ENCODE measurements around the gene ZNF343. TPM values are rescaled to one million over a fixed set of nuclear protein-coding genes. Genes with fewer than 3 reads are reported as not detected.
"Not testable (repeated sequence)": the region's sequence is repeated elsewhere in the genome, so short reads cannot be mapped to it uniquely, and the experiment has no call there.

Gene ZNF343
- polyA plus RNA-seq, 4 donors: 14.1 to 16.7 (median 15.0) TPM

DNA sequence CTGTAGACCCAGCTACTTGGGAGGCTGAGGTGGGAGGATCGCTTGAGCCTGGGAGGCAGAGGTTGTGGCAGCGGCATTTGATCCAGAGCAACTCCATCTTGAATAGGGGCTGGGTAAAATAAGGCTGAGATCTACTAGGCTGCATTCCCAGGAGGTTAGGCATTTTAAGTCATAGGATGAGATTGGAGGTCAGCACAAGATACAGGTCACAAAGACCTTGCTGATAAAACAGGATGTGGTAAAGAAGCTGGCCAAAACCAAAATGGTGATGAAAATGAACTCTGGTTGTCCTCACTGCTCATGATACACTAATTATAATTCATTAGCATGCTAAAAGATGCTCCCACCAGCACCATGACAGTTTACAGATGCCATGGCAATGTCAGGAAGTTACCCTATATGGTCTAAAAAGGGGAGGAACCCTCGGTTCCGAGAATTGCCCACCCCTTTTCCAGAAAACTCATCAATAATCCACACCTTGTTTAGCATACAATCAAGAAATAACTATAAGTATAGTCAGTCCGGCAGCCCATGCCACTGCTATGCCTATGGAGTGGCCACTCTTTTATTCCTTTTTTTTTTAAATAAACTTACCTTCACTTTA is 14.2 kb upstream of the ZNF343 start:
- DNase-seq (ENCODE audit: low read depth in 4 of 4, low spot score in 3 of 4): not testable (repeated sequence)

GRCh38 chr20:2521369-2522305 is 12.9 kb upstream of the ZNF343 start:
- DNase-seq (ENCODE audit: low read depth in 4 of 4, low spot score in 3 of 4): no peak

- no peak for DNase-seq (ENCODE audit: low read depth in 4 of 4, low spot score in 3 of 4)
Observed at GRCh38 chr20:2520617-2521016, 11.9 kb upstream of the ZNF343 start.

DNA sequence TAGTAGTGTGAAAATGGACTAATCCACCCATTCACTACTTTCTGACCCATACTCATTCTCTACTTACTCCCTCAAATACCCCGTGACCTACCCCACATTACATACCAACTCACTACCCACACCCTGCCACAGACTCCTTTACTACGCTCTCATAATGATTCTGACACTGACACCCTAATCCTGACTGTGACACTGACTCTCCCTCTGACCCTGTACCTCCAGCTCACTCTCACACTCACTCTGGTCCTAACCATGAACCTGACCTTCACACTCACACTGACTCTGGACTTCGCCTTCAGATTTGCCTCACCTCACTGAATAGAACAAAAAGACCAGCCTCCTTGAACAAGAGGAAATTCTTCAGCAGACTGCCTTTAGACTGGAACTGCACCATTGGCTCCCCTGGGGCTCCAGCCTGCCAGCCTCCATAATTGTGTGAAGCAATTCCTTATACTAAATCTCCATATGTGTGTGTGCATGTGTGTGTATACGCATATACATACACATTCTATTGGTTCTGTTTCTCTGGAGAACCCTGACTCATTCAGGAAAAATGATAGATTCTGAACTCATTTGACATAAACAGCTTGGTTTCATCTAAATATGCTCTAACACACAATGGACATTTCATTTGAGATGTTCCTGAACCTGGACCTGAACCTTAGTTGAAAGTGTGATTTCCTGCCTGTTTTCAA is 10.5 kb upstream of the ZNF343 start:
- no peak for DNase-seq (ENCODE audit: low read depth in 4 of 4, low spot score in 3 of 4)

- no peak for DNase-seq (ENCODE audit: low read depth in 4 of 4, low spot score in 3 of 4)
Observed at GRCh38 chr20:2518558-2518957, 9.8 kb upstream of the ZNF343 start.

- no peak for DNase-seq (ENCODE audit: low read depth in 4 of 4, low spot score in 3 of 4)
Observed at GRCh38 chr20:2518096-2518495, 9.4 kb upstream of the ZNF343 start.

GRCh38 chr20:2516399-2516798 is 7.7 kb upstream of the ZNF343 start:
- no peak for DNase-seq (ENCODE audit: low read depth in 4 of 4, low spot score in 3 of 4)

- no peak for DNase-seq (ENCODE audit: low read depth in 4 of 4, low spot score in 3 of 4)
Observed at GRCh38 chr20:2515203-2515602, 6.5 kb upstream of the ZNF343 start.

GRCh38 chr20:2509794-2510193 is 1.1 kb upstream of the ZNF343 start:
- DNase-seq (ENCODE audit: low read depth in 4 of 4, low spot score in 3 of 4): no peak

GRCh38 chr20:2509468-2509781 is 710 bp upstream of the ZNF343 start:
- no peak for DNase-seq (ENCODE audit: low read depth in 4 of 4, low spot score in 3 of 4)

DNA sequence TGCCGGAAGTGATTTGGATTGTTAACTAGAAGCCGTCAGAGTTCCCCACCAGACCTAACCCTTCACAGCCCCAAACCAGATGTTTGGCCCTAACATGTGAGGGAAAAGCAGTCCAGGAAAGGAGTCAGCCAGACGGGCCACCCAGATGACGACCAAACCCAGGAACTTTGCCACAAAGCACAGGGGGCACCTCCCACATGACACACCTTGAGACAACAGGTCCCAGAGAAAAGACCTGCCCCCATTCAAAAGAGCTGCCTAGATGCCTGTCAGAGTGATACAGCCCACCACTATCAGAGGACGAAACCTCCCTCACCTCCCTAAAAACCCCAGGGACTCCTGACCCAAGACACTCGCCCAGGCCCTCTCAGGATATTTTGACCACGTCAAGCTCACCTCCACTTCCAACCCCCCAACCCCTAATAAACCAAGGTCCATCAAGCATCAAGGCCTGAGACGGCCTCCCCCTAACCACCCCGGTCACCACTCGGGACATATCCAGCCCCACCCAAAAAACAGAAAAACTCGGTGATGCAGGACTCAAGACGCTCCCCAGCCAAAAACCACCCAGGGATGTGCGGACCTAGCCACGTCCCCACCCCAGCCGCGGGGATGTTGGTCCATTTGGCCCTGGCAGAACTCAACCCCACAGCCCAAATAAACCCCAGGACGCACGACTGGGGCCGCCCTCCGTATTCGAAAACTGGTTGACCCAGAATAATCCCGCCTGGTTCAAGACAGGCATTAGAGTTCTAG is 662 bp downstream of the ZNF343 start:
- DNase-seq (ENCODE audit: low read depth in 4 of 4, low spot score in 3 of 4): no peak

- DNase-seq (ENCODE audit: low read depth in 4 of 4, low spot score in 3 of 4): no peak
Observed at GRCh38 chr20:2507464-2507863, 1.3 kb downstream of the ZNF343 start.

DNA sequence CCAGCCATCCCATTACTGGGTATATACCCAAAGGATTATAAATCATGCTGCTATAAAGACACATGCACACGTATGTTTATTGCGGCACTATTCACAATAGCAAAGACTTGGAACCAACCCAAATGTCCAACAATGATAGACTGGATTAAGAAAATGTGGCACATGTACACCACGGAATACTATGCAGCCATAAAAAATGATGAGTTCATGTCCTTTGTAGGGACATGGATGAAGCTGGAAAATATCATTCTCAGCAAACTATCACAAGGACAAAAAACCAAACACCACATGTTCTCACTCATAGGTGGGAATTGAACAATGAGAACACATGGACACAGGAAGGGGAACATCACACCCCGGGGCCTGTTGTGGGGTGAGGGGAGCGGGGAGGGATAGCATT is 2.3 kb downstream of the ZNF343 start:
- DNase-seq (ENCODE audit: low read depth in 4 of 4, low spot score in 3 of 4): not testable (repeated sequence)

GRCh38 chr20:2504803-2505202 is 3.9 kb downstream of the ZNF343 start:
- DNase-seq (ENCODE audit: low read depth in 4 of 4, low spot score in 3 of 4): not testable (repeated sequence)

GRCh38 chr20:2502808-2503384 is 5.8 kb downstream of the ZNF343 start:
- not testable (repeated sequence) for DNase-seq (ENCODE audit: low read depth in 4 of 4, low spot score in 3 of 4)

- DNase-seq (ENCODE audit: low read depth in 4 of 4, low spot score in 3 of 4): no peak
Observed at GRCh38 chr20:2485661-2486060, 23.1 kb downstream of the ZNF343 start.

GRCh38 chr20:2485080-2485479 is 23.6 kb downstream of the ZNF343 start:
- DNase-seq (ENCODE audit: low read depth in 4 of 4, low spot score in 3 of 4): no peak

GRCh38 chr20:2483504-2483903 is 25.2 kb downstream of the ZNF343 start:
- no peak for DNase-seq (ENCODE audit: low read depth in 4 of 4, low spot score in 3 of 4)

GRCh38 chr20:2480381-2480780 is 28.3 kb downstream of the ZNF343 start:
- DNase-seq (ENCODE audit: low read depth in 4 of 4, low spot score in 3 of 4): no peak
